CD4-positive, alpha-beta T cell treated with Interleukin-1 beta for 1 hour (primary cell): Measurements from ENCODE around the gene ABL2.

Experiments used
- DNase-seq, 2 donors: peaks; one replicate each; pipeline ENCODE4 v3.0.0-alpha.2; 2020 to 2022

The ABL2 gene

DNA sequence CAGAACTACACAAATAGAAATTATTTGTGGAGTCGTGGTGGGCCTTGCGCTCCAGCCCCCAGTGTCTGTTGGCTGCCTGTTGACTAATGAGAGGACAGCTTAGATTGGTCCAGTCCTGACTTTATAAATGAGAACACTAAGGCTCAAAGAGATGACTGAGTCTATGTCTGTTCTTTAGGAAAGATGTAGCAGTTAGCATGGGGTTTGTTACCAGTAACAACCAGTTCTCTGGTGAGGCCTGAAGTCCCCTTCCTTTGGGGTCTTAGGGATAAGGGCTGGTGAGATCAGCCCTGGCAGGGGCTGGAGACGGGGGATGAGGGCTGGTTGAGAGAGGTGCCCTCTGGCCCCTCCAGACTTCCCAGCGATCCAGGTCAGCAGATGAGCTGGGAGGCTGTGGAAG, 138.6 kb downstream of the ABL2 start:
- DNase-seq: no peak

DNA sequence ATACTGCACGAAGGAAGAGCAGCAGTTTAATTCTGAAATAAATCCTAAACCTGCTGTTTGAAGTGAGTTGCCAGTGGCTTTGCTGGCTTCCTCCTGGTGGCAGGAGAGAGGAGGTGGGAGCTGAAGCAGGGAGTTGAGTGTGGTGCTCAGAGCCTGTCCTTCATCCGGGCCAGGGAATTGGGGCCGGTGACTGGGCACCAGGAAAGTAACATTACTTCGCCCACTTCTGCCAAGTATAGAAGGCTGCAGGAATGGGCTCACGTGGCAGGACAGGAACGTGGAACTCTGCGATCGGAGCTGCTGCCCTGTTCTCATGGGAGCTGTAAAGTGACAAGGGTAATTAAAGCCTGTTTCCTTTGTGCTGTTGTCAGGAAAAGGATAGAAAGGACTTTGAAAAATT, 139.0 kb downstream of the ABL2 start:
- no peak for DNase-seq

DNA sequence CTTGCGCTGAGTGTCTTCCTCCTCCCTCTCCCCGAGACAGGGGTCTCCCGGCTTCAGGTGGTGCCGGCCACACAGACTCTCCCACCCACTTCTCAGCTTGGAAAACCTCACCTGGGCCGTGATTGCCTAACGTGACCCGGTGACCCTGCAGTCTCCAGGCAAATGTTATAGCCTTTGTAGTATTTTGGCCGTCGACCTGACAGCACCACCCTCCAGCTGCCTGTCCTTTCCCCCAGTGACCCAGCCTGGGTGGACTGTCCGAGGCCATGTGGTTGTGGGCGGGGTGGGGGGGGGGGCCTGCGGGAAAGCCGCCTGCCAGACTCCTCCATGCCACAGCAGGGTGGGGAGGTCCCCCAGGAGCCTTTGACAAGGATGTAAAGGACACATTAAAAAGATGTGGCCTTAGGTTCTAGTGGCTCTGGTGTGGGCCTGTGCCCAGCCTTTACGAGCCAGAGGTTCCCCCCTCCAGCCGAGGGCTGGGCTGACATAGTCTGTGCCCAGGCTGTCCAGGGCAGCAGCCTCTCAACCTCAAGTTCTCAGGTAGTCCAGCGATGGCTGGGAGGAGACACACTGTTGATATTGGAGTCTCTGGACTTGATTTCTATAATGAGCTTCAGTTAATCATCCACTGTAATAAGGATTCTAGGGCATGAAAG, 139.5 kb downstream of the ABL2 start:
- no peak for DNase-seq

DNA sequence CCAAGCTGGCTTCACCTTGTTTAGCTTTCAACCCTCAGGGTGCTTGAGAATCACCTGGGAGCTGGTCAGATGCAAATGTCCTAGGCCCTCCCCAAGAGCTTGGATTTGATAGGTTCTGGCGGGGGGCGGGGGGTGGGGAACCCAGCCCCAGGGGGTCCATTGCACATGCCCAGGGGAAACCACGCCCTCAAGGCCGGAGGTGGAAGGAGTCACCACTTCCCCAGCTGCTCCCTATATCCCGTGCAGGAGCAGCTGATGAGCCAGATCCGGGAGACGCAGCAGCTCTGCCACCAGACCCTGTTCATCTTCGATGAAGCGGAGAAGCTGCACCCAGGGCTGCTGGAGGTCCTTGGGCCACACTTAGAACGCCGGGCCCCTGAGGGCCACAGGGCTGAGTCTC, 141.8 kb downstream of the ABL2 start:
- DNase-seq: no peak

DNA sequence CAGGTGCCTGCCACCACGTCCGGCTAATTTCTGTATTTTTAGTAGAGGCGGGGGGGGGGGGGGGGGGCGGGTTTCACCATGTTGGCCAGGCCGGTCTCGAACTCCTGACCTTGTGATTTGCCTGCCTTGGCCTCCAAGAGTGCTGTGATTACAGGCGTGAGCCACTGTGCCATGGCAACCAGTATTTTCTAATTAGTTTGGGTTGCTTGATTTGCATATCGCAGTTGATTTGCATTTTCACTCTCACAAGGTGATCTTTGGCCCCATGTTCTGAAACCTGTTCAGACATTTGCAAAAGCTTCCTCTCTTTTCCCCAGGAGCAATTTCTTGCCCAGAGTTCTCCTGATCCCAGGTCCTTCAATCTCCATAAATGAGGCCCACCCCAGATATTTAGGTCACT, 145.9 kb downstream of the ABL2 start:
- peak; percentile 16 to 46 for DNase-seq

DNA sequence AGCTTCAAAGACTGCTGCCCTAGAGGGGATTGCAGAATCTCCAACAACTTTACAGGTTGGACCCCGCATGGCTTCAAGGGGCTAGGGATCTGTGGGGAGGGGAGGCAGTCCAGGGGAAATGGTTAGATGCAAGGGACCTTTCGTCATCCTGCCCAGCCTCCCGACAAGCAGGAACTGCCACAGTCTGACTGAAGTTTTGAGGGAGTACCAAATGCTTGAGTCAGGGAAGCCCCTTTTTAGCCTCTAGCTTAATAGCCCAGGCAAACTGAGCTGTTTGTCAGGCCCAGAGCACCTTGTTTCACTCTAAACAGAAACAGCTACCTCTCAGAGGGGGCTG, 146.5 kb downstream of the ABL2 start:
- DNase-seq: peak; percentile 28 to 38

DNA sequence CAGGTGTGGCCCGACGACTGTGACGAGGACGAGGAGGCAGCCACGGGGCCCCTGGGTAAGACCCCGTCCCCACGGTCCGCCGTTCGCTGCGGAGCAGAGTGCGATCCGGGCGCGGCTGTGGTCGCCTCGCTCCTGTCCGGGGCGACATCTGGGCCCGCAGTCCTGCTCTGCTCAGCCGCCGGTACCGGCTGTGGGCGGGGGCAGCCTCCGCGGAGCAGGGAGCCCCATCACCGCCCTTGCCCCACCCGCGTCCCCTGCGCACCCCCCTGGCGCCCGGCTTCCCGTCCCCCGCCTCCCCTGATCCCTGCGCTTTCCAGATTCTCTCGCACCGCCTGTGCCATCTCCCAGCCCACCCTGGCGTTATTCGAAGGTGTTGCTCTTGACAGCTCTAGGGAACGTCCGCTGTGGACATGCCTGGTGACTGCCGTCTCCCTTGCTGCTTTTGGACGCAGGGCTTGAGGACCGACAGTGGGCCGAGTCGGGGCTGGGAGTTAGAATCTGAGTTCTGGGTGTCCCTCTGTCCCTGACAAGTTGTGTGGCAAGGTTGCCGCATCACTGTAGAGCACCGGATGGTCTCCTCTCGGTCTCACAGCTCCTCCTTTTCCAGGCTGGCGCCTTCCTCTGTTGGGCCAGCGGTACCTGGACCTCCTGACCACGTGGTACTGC, 147.0 kb downstream of the ABL2 start:
- DNase-seq: peak; percentile 16 to 25

DNA sequence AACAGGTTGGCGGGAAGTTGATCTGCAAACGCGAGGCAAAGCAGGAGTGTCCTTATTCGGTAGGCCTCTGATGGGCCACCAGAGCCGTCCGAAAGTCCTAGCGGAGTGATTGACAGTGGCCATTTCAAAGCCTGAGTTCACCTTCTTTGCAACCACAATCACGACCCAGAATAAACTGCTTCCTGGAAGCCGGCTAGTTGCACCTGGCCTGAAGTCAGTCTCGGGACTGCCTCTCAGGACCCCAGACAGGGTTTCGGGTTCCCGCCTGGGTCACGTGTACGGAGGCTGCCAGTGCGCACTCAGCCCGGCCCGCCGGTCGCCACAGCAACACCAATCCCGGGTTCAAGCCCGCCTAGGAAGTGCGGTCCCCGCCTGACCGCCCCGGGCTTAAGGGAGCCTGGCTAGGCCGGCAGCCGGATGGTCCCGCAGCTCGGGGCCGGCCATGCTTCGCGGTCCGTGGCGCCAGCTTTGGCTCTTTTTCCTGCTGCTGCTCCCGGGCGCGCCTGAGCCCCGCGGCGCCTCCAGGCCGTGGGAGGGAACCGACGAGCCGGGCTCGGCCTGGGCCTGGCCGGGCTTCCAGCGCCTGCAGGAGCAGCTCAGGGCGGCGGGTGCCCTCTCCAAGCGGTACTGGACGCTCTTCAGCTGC, 147.7 kb downstream of the ABL2 start, which contains the start of gene TOR3A:
Gene TOR3A, plus strand, starts transcription at position 384 of the 646 bp plus-strand sequence. Its CDS starts 59 bp downstream, at position 443.
- peak; percentile 81 to 86 for DNase-seq

DNA sequence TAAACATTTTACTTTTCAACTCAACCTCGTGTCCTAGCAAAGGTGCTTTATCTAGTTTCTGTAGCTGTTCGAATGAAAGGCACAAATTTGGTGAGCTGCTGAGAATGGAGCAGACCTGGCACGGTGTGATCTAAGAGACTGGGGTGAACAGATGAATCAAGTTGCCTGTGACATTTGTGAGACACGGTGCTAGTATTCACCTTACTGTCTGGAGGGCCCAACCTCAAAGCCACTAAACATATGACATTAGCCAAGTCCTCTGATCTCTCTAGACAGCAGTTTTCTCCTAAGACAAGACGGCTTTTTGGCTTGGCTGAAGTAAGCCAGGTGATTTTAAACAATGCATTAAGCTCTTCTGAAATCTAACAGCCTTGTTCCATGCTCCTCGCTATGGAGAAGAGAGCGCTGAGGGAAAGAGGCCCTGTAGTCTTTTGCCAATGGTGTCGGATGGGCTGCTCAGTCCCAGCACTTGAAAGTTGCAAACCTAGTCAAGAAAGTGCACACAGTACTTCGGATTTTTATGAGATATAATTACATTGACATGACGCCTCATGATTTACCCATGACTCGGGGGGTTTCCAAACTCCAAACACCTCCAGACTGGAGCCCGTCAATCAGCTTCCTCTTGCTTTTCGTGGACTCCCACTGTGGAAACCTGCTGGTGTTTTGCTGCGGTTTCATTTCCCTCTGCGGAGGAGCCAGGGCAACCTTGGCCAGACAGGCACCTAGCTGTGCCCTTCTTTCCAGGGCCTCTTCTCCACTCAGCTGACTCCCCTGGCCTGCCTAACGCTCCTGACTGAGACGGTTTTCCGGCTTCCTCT, 148.4 kb downstream of the ABL2 start:
- peak; percentile 54 to 69 for DNase-seq

DNA sequence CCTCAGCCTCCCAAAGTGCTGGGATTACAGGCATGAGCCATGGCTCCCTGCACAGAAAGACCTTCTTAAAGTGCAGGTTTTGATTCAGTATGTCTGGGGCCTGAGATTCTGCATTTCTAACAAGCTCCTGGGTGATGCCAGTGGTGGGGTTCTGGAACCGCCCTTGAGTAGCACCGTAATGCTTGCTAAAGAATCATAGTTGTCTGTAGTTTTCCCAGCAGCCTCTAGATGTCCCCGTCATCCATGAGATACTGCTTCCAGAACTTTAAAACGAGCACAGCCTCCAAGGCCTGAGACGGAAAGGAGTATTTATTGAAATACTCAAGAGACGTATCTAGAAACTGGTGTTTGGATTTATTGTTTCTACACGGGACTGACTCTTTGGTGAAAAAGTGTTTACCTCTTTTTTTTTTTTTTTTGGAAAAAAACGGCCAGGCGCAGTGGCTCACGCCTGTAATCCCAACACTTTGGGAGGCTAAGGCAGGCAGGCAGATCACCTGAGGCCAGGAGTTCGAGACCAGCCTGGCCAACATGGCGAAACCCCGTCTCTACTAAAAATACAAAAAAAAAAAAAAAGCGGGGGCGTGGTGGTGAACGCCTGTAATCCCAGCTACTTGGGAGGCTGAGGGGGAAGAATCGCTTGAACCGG, 150.2 kb downstream of the ABL2 start:
- DNase-seq: peak; percentile 64 to 76

DNA sequence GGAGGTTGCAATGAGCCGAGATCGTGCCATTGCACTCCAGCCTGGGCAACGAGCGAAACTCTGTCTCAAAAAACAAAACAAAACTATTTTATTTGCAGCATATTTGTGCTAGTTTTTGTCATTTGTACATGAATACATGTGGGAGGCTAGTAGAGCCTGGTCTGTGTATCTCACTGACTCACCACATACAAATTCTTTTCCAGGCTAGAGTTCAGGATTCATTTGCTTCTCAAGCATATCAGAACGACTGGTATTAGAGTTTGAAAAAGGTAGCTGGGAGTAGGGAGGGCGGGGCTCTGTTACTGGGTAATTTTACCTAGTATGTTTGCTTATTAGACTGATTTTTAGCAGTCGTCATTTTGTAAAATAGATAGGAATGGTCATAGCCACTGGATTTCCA, 152.1 kb downstream of the ABL2 start:
- DNase-seq: no peak

DNA sequence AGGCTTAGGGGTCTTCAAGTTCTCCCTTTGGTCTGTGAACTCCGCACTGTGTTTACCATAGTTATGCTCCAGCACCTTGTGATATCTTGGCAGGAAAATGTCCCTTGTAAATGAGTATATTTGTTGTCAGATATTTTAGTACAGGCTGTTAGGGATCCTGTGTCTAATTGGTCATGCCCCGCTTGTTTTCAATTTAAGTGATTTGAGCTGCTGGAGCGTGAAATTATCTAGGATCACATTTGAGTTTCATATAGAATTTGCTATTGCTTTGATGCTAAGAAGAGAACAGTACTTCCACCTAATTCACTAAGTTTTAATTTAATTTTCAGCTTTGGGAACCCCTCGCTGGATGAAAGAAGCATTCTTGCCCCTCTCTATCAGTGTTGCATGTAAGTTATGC, 163.0 kb downstream of the ABL2 start:
- DNase-seq: no peak

DNA sequence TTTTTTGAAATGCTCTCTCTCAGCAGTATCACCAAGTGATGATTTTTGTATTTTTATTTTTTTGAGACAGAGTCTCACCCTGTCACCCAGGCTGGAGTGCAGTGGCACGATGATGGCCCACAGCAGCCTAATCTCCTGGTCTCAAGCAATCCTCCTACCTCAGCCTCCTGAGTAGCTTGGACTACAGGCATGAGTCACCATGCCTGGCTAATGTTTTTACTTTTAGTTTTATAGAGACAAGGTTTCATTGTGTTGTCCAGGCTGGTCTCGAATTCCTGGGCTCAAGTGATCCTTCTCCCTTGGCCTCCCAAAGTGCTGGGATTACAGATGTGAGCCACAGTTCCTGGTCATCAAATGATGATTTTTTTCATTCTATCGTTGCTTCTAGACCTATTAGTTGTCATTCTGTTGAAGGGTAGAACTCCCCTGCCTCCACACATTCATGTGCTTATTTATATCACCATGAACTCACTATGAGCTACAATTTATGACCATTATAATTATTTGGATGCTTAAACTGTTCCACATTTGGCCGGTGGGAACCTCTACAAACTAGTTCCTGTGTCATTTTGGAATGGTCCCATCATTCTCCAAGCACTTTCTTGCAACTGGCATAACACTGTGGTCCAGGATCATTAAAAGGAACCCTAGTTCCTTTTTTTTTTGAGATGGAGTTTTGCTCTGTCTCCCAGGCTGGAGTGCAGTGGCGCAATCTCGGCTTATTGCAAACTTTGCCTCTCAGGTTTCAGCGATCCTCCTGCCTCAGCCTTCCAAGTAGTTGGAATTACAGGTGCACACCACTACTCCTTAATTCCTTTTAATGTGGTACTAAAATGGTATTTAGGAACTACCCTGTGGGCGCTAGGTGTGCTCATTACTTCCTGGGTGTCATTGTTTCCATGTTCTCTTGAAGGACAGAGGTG, 167.9 kb downstream of the ABL2 start:
- DNase-seq: no peak

DNA sequence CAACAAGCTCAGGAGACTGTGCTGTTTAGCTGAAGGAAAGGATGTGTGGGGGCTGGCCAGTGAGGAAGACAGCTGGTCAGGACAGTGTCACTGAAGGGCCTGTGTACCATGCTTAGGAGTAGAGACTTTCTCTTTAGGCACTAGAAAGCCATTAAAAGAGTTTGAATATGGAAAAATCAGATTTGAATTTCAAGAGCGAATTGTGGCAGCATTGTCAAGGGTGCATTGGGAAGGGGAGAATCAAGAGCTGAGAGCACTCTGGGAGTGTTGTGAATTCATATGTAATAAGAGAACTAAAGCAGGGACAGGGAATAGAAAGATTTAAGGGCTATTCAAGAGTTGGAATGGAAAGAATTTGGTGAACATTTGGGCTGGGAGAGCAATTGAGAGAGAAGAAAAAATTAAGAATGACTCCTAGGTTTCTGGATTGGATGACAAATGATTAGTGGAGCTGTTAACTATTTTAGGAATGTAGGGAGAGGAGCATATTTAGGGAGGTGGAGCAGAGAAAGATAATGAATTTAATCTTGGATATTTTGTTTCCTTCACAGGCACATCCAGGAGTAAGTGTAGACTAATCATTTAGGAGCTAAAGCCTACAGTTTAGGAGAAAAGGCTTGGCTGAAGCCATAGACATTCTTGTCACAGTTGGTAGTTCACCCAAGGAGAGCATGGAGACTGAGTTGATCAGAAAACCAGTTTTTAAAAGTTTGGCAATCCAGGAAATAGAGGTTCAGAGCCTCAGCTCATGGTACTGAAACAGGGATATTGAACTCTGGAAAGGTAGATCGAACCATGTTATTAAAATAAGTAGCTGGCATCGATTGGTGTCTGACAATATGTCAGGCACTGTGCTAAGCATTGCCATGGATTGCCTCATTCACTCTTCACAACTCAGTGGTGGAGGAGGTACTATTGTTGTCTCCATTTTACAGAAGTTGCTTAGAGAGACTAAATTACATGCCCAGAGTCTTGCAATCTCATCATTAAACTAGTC, 170.7 kb downstream of the ABL2 start:
- DNase-seq: no peak

DNA sequence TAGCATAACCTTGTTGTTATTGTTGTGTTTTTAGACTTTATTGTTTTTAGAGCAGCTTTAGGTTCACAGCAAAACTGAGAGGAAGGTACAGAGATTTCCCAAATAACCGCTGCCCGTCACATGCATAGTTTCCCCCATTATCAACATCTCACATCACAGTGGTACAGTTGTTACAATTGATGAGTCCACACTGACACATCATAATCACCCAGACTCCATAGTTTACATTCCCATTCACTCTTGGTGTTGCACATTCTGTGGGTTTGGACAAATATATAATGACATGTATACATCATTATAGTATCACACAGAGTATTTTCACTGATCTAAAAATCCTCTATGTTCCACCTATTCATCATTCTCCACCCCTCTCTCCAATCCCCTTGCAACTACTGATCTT, 173.5 kb downstream of the ABL2 start:
- DNase-seq: no peak

DNA sequence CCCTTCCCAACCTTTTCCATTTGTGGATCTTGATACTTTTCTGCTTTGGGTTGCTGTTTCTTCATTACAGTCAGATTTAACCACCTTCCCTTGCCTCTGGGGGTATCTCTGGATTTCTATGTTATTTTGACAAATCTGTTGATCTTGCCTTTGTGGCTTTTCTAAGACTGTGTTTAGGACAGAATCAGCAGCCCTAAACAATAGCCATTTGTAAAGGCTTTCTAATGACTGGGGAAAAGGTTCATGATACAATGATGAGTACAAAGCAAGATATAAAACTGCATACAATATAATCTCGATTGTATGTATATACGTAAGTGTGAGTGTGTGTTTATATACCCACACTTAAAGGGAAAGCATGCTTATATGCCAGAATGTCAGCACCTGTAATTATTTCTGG, 176.0 kb downstream of the ABL2 start:
- no peak for DNase-seq

DNA sequence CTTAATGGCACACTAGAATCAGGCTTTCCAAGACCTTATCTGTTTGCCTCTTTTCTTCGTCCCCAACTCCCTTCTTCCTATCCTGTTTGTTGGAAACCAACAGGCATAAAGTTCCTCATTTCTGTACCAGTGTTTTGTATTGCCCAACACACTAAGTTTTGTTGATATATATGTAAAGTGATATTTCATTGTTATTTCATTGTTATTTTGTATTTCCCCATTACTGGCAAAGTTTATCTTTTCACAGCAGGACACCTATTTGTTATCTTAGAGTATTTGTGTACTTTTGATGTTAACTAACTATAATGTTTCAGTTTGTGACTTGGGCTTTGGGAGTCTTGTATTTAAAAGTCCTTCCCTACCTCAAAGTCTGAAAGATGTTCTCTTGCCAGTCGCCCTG, 176.7 kb downstream of the ABL2 start:
- DNase-seq: no peak
